Upper lobe of left lung (tissue), 6 donors: ENCODE measurements around the gene INTS14. TPM values are rescaled to one million over a fixed set of nuclear protein-coding genes. Genes with fewer than 3 reads are reported as not detected.
"Not testable (repeated sequence)": the region's sequence is repeated elsewhere in the genome, so short reads cannot be mapped to it uniquely, and the experiment has no call there.

Experiments used
- ATAC-seq, 2 donors: fragments of 200-7000 bp; cut with Tn5 transposase; one replicate each; pipeline ENCODE4 v1.9.1; 2022; ENCODE audit warnings: mild to moderate bottlenecking in 2 of 2, moderate library complexity in 2 of 2; ENCODE audit not compliant: low FRiP score in 2 of 2
- DNase-seq, 2 donors: peaks; one replicate each; pipeline ENCODE4 v3.0.0-alpha.2; 2019 to 2020
- H3K27ac ChIP-seq, 4 donors: fragments of 200-600 bp; sonication (generic); one replicate each; pipeline ENCODE4 v1.5.1; 2016 to 2019
- H3K27me3 ChIP-seq, 4 donors: fragments of 200-600 bp; sonication (generic); one replicate each; pipeline ENCODE4 v1.5.1; 2017 to 2019
- H3K36me3 ChIP-seq, 4 donors: fragments of 200-600 bp; sonication (generic); one replicate each; pipeline ENCODE4 v1.5.1; 2016 to 2019
- H3K4me1 ChIP-seq, 4 donors: fragments of 200-600 bp; sonication (generic); one replicate each; pipeline ENCODE4 v1.5.1; 2018 to 2019
- H3K4me3 ChIP-seq, 4 donors: fragments of 200-600 bp; sonication (generic); one replicate each; pipeline ENCODE4 v1.5.1; 2017 to 2019; ENCODE audit warnings: mild to moderate bottlenecking in 2 of 4, moderate library complexity in 1 of 4
- H3K9me3 ChIP-seq, 4 donors: fragments of 200-600 bp; sonication (generic); one replicate each; pipeline ENCODE4 v1.5.1; 2018 to 2019
- EP300 ChIP-seq, 4 donors: sonication (generic); formaldehyde crosslinking; IDR thresholded peaks; one replicate each; pipeline ENCODE4 v1.5.1; 2017; ENCODE audit warnings: antibody characterized with exemption in 4 of 4, control low read depth in 2 of 4
- POLR2A ChIP-seq, 4 donors: fragments of 450-650 bp; IDR thresholded peaks; one replicate each; pipeline ENCODE4 v1.5.1; 2016 to 2017; ENCODE audit warnings: antibody characterized with exemption in 4 of 4, mild to moderate bottlenecking in 2 of 4
- POLR2AphosphoS5 ChIP-seq, 2 donors: sonication (generic); formaldehyde crosslinking; IDR thresholded peaks; one replicate each; pipeline ENCODE4 v1.5.1; 2017; ENCODE audit warnings: antibody characterized with exemption in 2 of 2
- WGBS, 2 donors: methylation state at CpG; one replicate each; pipeline ENCODE4 v1.1.5; 2017 to 2018; 5-methylcytosine and 5-hydroxymethylcytosine counted together
- total RNA-seq, 6 donors: library from RNA; depleted of rRNA in 4 of 6; stranded (reverse); fragments of >200 nt in 4 of 6; gene quantifications; one replicate each; pipeline versions ENCODE4 v1.1.0 to v1.2.1, GENCODE V29; 2016 to 2021
- TF ChIP-seq, protein P1 (sequence below), 6 experiments: fragments of 450-650 bp in 4 of 6; fragments of 200-600 bp in 2 of 6; sonication (generic) in 2 of 6; IDR thresholded peaks; one replicate each; pipeline ENCODE4 v1.5.1; 2016 to 2019; ENCODE audit warnings: antibody characterized with exemption in 6 of 6
- donor health status: DM: no; HTN: no; CAD: no; lungs with moderate emphysema.
- donor health status: DM: no; HTN: yes; CAD: no; lungs with severe emphysema.

The INTS14 gene
- total RNA-seq, 6 donors from 2014 or later = 25.1 to 44.4 (median 30.0) TPM

DNA sequence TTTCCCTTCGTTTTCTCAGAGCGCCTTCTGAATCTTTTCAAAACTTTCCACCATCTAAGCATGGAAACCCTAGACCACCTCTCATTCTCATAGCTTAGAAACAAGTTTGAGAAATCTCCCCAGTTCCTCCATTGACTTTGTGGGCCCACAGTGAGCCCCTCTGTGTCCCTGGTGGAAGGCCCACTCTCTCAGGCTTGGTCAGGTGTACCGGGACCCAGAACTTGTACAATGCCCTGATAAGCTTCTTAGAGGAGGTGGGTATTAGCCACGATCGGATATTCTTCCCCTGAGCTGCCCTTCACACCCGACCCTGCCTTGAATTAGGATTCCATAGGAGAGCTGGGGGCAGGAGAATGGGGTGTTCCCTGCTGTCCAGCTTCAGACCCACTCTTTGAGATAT lies 10.7 kb upstream of the INTS14 start, which contains the start of gene SLC24A1:
Gene SLC24A1, plus strand, starts transcription at position 301 of the 400 bp plus-strand sequence. CDS start 2,143 bp downstream, outside the sequence.
- no peak within 1 kb of the TSS for H3K4me3 ChIP-seq
- 91 to 92% methylated on average over 6 of the region's 6 CpGs for whole genome bisulfite sequencing, 2 donors
- ATAC-seq = no peak
- no peaks in the 10 kb centered on the region for H3K9me3 ChIP-seq
- H3K4me1 ChIP-seq = no peaks in the 10 kb centered on the region
- H3K27ac ChIP-seq = no peak within 1 kb of the TSS
- H3K27me3 ChIP-seq = no peaks in the 10 kb centered on the region
- no peak for TF ChIP-seq POLR2A (IDR thresholded peaks at IDR 0.05)
- TF ChIP-seq POLR2AphosphoS5 (IDR thresholded peaks at IDR 0.05) = no peak
- TF ChIP-seq, protein P1, sequence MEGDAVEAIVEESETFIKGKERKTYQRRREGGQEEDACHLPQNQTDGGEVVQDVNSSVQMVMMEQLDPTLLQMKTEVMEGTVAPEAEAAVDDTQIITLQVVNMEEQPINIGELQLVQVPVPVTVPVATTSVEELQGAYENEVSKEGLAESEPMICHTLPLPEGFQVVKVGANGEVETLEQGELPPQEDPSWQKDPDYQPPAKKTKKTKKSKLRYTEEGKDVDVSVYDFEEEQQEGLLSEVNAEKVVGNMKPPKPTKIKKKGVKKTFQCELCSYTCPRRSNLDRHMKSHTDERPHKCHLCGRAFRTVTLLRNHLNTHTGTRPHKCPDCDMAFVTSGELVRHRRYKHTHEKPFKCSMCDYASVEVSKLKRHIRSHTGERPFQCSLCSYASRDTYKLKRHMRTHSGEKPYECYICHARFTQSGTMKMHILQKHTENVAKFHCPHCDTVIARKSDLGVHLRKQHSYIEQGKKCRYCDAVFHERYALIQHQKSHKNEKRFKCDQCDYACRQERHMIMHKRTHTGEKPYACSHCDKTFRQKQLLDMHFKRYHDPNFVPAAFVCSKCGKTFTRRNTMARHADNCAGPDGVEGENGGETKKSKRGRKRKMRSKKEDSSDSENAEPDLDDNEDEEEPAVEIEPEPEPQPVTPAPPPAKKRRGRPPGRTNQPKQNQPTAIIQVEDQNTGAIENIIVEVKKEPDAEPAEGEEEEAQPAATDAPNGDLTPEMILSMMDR (IDR thresholded peaks at IDR 0.05) = no peak
- TF ChIP-seq EP300 (IDR thresholded peaks at IDR 0.05) = no peak
- DNase-seq = no peak
- peaks cover 0 to 27% (median 19%) of the 10 kb centered on the region in 4 donors for H3K36me3 ChIP-seq

DNA sequence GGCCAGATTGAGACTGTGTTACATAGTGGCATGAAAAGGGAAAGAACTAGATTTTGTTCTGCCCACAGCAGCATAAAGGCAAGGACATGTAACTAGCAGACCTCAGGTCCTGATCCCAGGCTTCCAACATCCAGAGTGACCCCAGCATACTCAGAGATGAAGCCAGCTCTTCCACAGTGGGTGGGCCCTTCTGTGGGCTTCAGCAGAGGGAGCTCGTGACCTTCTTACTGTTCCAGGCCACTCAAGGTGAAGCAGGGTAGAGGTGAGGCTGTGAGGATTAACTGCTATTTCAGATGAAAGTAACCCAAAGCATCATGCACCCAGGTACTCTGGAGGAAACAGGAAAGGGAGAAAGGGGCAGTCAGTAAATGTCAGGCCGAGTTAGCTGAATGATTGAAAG lies 9.9 kb upstream of the INTS14 start:
- Histone ChIP-seq H3K9me3 (no peaks in the 10 kb centered on the region), H3K36me3 (peaks cover 0 to 22% (median 14%) of the 10 kb centered on the region in 4 donors), H3K27me3 (no peaks in the 10 kb centered on the region), H3K27ac (no peak overlapping the region), H3K4me3 (no peak overlapping the region), H3K4me1 (no peaks in the 10 kb centered on the region)
- TF ChIP-seq, protein P1 (IDR thresholded peaks at IDR 0.05) = no peak
- TF ChIP-seq POLR2AphosphoS5 (IDR thresholded peaks at IDR 0.05) = no peak
- no peak for TF ChIP-seq EP300 (IDR thresholded peaks at IDR 0.05)
- TF ChIP-seq POLR2A (IDR thresholded peaks at IDR 0.05) = no peak
- 94 to 96% methylated on average over 2 of the region's 2 CpGs for WGBS, 2 donors
- no peak for ATAC-seq
- DNase-seq = no peak

DNA sequence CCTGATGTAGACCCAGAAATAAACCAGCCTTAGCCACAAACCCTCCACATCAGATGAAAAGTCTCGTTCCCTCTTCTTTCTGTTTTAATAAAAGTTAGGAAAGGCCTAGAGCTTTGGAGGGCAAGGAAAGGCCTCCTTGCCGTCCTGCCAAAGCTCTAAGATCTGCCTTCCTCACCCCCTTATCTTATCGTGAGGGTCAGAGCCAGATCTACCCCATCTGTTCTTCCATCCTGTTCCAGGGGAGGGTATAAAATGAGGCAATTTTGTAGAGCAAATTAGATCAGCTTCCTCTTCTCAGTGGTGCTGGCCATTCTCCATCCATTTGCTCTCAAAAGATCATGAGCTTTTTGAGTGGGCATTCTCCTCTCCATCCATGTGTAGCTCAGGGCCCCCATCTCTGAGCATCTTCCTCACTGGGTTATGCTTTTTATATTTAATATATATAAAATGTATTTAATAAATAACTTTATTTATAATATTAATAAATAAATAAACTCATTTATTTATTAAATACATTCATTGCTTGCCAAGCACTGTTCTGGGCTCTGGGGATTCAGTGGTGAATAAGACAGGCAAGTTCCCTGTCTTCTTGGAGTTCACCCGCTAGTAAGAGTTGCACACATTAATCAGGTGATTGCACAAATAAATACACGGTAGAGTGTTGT lies 8.8 kb upstream of the INTS14 start:
- TF ChIP-seq, protein P1 (IDR thresholded peaks at IDR 0.05) = no peak
- TF ChIP-seq EP300 (IDR thresholded peaks at IDR 0.05) (no peak), POLR2A (IDR thresholded peaks at IDR 0.05) (no peak), POLR2AphosphoS5 (IDR thresholded peaks at IDR 0.05) (no peak)
- DNase-seq = no peak
- H3K4me3 ChIP-seq = no peak overlapping the region
- no peaks in the 10 kb centered on the region for H3K9me3 ChIP-seq
- no peak for ATAC-seq
- H3K27ac ChIP-seq = no peak overlapping the region
- H3K4me1 ChIP-seq = no peaks in the 10 kb centered on the region
- no peaks in the 10 kb centered on the region for H3K27me3 ChIP-seq
- 62 to 65% methylated on average over 5 of the region's 5 CpGs for WGBS, 2 donors
- peaks cover 0 to 16% (median 5%) of the 10 kb centered on the region in 4 donors for H3K36me3 ChIP-seq

DNA sequence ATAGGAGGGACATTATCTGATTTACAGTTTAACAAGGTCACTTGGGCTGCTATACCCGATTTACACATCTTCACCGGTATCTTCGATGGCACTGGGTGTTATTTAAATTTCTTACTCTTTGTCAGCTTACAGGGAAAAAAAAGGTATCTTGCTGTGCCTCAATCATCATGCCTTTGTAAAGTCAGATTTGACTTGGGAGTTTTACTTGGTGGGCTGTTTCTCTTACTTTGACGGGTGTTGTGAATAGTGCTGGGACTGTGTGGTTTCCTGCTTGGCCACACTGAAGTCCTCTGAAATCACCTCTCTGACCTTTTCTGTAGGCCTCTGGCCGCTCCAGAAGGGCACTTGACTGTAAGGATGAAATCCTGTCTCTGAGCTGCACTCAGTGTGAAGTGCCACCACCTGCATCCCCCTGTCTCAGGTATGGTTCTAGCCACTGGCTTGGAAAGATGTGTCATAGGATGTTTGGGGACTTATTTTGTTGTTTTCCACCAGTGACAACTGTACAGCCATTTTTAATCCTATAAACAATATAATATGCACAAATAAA lies 7.7 kb upstream of the INTS14 start:
- no peaks in the 10 kb centered on the region for H3K27me3 ChIP-seq
- no peak for TF ChIP-seq POLR2A (IDR thresholded peaks at IDR 0.05)
- no peak for TF ChIP-seq EP300 (IDR thresholded peaks at IDR 0.05)
- no peak for TF ChIP-seq POLR2AphosphoS5 (IDR thresholded peaks at IDR 0.05)
- TF ChIP-seq, protein P1 (IDR thresholded peaks at IDR 0.05) = no peak
- 64 to 74% methylated on average over 5 of the region's 5 CpGs for WGBS, 2 donors
- peaks cover 0 to 6% (median 0%) of the 10 kb centered on the region in 4 donors for H3K36me3 ChIP-seq
- no peak for ATAC-seq
- H3K4me1 ChIP-seq = no peaks in the 10 kb centered on the region
- DNase-seq = no peak
- H3K9me3 ChIP-seq = no peaks in the 10 kb centered on the region
- no peak overlapping the region for H3K27ac ChIP-seq
- no peak overlapping the region for H3K4me3 ChIP-seq

DNA sequence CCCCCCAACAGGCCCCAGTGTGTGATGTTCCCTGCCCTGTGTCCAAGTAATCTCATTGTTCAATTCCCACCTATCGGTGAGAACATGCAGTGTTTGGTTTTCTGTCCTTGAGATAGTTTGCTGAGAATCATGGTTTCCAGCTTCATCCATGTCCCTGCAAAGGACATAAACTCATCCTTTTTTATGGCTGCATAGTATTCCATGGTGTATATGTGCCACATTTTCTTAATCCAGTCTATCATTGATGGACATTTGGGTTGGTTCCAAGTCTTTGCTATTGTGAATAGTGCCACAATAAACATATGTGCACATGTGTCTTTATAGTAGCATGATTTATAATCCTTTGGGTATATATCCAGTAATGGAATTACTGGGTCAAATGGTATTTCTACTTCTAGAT lies 5.0 kb upstream of the INTS14 start:
- DNase-seq, H3K27ac ChIP-seq, H3K4me3 ChIP-seq, H3K36me3 ChIP-seq, H3K9me3 ChIP-seq, H3K27me3 ChIP-seq, ATAC-seq: not testable (repeated sequence)
- peaks cover 8 to 18% (median 11%) of the 10 kb centered on the region in 4 donors for H3K4me1 ChIP-seq
- WGBS, 2 donors = 81 to 100% methylated on average over 1 of the region's 1 CpG
